MG63 (cell line): ENCODE results near the gene FBN2. TPM values are rescaled to one million over a fixed set of nuclear protein-coding genes. Genes with fewer than 3 reads are reported as not detected.

Experiments
- DNase-seq: peaks from one replicate; pipeline ENCODE4 v3.0.0-alpha.2; 2020
- H3K27me3 ChIP-seq: fragments of 250-450 bp; sonication (Bioruptor Pico); 2 replicates; pipeline ENCODE4 v1.5.1; 2020; ENCODE audit warnings: mild to moderate bottlenecking, moderate library complexity
- H3K36me3 ChIP-seq: fragments of 250-450 bp; sonication (Bioruptor Pico); 2 replicates; pipeline ENCODE4 v1.5.1; 2020; ENCODE audit warnings: mild to moderate bottlenecking, moderate library complexity
- H3K4me3 ChIP-seq: fragments of 250-450 bp; sonication (Bioruptor Pico); 2 replicates; pipeline ENCODE4 v1.5.1; 2020; ENCODE audit warnings: mild to moderate bottlenecking, moderate library complexity
- H3K9me3 ChIP-seq: fragments of 250-450 bp; sonication (Bioruptor Pico); 2 replicates; pipeline ENCODE4 v1.5.1; 2020; ENCODE audit warnings: mild to moderate bottlenecking, moderate library complexity
- total RNA-seq: library from RNA; depleted of rRNA; stranded (reverse); fragments of >200 nt; shearing (Covaris generic); gene quantifications from 2 replicates; pipeline ENCODE4 v1.2.3, GENCODE V29; 2014; ENCODE audit warnings: low replicate concordance

FBN2 gene
- total RNA-seq, 1 experiment from 2014 or later = 8.9 TPM

DNA sequence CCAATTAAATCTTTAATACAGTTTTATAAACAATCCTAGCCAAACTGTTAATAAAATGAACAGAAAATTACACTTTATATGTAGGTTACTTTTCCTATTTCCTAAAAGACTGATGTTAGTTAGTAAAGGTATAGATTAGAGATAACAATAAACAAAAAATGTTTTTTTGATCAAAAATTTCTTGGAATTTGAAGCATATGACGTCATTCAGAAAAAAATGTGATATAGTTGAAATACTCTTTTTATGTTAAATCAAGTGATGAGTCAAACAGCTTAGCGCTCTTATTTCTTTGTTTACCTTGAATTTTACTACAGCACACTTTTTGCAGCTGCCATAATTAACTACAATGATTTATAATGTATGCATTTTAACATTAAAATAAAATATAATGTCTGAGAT, 258.7 kb downstream of the FBN2 start:
- no peaks in the 10 kb centered on the region for H3K27me3 ChIP-seq
- H3K9me3 ChIP-seq = no peaks in the 10 kb centered on the region
- no peak overlapping the region for H3K4me3 ChIP-seq
- DNase-seq = no peak
- H3K36me3 ChIP-seq = no peaks in the 10 kb centered on the region

- Histone ChIP-seq H3K36me3 (no peaks in the 10 kb centered on the region), H3K9me3 (no peaks in the 10 kb centered on the region), H3K27me3 (no peaks in the 10 kb centered on the region), H3K4me3 (no peak overlapping the region)
- DNase-seq = no peak
Measured at GRCh38 chr5:128276537-128277216, 261.4 kb downstream of the FBN2 start.

- Histone ChIP-seq H3K36me3 (no peaks in the 10 kb centered on the region), H3K9me3 (no peaks in the 10 kb centered on the region), H3K4me3 (no peak overlapping the region), H3K27me3 (no peaks in the 10 kb centered on the region)
- DNase-seq = no peak
Measured at GRCh38 chr5:128274441-128274840, 263.6 kb downstream of the FBN2 start.

GRCh38 chr5:128273736-128274135, 264.3 kb downstream of the FBN2 start:
- H3K27me3 ChIP-seq = no peaks in the 10 kb centered on the region
- H3K36me3 ChIP-seq = no peaks in the 10 kb centered on the region
- DNase-seq = no peak
- H3K9me3 ChIP-seq = no peaks in the 10 kb centered on the region
- H3K4me3 ChIP-seq = no peak overlapping the region

DNA sequence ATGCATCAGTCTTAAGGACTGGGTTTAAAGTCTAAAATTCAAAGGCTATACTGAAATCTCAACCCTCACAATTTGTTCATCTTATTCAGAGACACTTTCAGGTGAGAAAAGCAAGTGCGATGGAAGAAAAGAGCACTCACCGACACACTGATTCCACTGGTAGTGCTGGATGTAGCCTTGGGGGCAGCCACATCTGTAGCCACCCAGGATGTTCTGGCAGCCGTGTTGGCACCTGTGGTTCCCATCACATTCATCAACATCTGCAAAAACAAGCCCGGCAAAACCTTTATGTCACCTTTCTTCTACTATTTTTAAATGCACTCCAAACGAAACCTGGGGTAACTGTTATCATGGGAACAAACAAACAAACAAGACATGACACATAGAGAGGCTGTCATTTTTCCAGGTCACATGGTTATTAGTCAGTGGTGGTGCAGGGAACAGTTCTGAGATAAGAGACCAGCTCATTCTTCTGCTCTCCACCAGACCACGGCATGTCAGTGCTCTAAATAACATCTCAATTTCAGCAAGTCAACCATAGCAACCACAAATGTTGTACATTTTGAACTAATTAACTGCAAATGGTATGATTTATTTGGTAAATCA, 266.1 kb downstream of the FBN2 start:
- Histone ChIP-seq H3K9me3 (peaks cover 3% of the 10 kb centered on the region; the same call in 1 of the 2 replicates), H3K4me3 (no peak overlapping the region), H3K27me3 (no peaks in the 10 kb centered on the region), H3K36me3 (no peaks in the 10 kb centered on the region)
- peak; percentile 23 for DNase-seq

- Histone ChIP-seq H3K36me3 (no peaks in the 10 kb centered on the region), H3K4me3 (no peak overlapping the region), H3K27me3 (no peaks in the 10 kb centered on the region), H3K9me3 (peaks cover 3% of the 10 kb centered on the region; the same call in 1 of the 2 replicates)
- no peak for DNase-seq
Measured at GRCh38 chr5:128271071-128271470, 267.0 kb downstream of the FBN2 start.

GRCh38 chr5:128264564-128265360, 273.3 kb downstream of the FBN2 start:
- Histone ChIP-seq H3K4me3 (no peak overlapping the region), H3K36me3 (no peaks in the 10 kb centered on the region), H3K27me3 (no peaks in the 10 kb centered on the region), H3K9me3 (peaks cover 3% of the 10 kb centered on the region; the same call in 1 of the 2 replicates)
- no peak for DNase-seq

DNA sequence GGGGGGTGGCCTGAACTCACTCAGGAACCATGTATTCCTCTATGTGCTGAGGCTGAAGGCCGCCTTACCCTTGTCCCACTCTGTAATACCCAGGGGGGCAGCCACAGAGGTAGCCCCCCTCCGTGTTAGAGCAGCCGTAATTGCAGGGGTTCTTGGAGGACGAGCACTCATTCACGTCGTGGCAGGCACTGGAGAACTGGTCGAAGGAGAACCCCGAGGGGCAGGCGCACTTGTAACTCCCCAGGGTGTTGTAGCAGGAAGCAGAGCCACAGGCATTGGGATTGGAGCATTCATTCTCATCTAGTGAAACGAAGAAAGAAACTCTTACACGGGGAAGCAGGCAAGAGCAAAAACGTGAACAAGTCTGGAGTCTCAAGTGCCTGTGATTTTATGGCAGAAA, 274.7 kb downstream of the FBN2 start:
- DNase-seq = no peak
- no peak overlapping the region for H3K4me3 ChIP-seq

DNA sequence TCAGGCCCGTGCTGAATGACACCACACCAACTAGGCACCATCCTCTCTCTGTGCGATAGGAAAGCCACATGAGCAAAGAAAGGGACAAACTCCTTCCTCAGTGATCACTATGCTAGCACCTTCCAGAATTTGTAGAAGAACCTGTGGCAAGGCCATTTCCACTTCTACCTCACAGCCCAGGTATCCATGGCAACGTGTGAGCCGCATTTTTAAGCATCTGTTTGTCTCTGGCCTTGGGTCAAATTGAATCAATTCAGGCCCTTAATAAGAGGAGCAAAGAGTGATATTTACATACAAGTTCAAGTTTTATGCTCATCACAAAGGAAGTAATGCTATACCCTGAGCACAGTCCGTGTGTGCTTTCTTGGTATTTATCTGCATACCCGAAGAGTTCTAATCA, 275.1 kb downstream of the FBN2 start:
- no peak for DNase-seq
- no peaks in the 10 kb centered on the region for H3K36me3 ChIP-seq
- H3K9me3 ChIP-seq = peaks cover 3% of the 10 kb centered on the region; the same call in 1 of the 2 replicates
- no peaks in the 10 kb centered on the region for H3K27me3 ChIP-seq
- H3K4me3 ChIP-seq = no peak overlapping the region

More for the DNA sequence above, 274.7 kb downstream of the FBN2 start:
- no peaks in the 10 kb centered on the region for H3K36me3 ChIP-seq
- H3K9me3 ChIP-seq = peaks cover 3% of the 10 kb centered on the region; the same call in 1 of the 2 replicates
- H3K27me3 ChIP-seq = no peaks in the 10 kb centered on the region

DNA sequence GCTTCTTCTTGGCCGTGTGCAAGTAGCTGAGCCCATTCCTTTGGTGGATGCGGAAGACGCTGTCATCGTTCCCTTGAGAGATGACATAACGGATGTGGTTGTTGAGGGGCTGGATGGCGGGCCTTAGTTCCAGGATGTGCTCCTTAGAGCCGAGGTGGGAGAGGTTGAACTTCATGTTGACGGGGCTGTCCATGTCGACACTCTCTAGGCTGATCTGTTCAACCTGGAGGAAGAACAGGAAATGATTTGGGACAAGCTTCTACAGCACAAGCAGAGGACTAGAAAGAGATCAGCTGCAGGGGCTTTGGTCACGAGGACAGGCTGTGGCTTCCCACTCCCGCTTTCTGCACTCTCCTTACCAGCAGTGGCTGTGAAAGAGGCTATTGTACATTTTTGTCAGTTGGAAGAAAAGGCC, 278.4 kb downstream of the FBN2 start:
- no peaks in the 10 kb centered on the region for H3K36me3 ChIP-seq
- no peak overlapping the region for H3K4me3 ChIP-seq
- no peak for DNase-seq
- peaks cover 2% of the 10 kb centered on the region for H3K9me3 ChIP-seq
- no peaks in the 10 kb centered on the region for H3K27me3 ChIP-seq

GRCh38 chr5:128258372-128258771, 279.7 kb downstream of the FBN2 start:
- no peaks in the 10 kb centered on the region for H3K36me3 ChIP-seq
- H3K27me3 ChIP-seq = no peaks in the 10 kb centered on the region
- no peak overlapping the region for H3K4me3 ChIP-seq
- H3K9me3 ChIP-seq = peaks cover 5% of the 10 kb centered on the region
- DNase-seq = no peak

GRCh38 chr5:128257076-128257475, 281.0 kb downstream of the FBN2 start:
- Histone ChIP-seq H3K4me3 (no peak overlapping the region), H3K27me3 (no peaks in the 10 kb centered on the region), H3K9me3 (peaks cover 5% of the 10 kb centered on the region), H3K36me3 (no peaks in the 10 kb centered on the region)
- no peak for DNase-seq

DNA sequence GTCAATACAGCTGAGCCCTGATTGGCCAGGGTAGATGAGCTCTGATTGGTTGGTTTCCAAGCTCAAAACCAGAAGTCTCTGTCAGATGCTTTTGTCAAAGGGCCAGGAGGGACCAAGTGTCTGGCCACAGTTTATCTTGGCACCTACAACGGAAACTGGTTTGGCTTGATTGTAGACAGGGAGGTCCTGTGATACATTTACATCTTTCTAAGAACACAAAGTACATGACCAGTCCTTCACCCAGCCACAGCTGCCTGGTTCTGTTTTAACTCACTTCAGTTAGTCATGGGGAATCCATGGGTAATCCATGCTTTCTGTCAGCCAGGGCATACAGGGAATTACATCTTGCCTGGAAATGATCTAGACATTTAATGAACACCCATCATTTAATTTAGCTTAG, 283.3 kb downstream of the FBN2 start:
- DNase-seq = no peak
- no peaks in the 10 kb centered on the region for H3K27me3 ChIP-seq

GRCh38 chr5:128253880-128254279, 284.2 kb downstream of the FBN2 start:
- DNase-seq = no peak
- Histone ChIP-seq H3K9me3 (peaks cover 5% of the 10 kb centered on the region), H3K36me3 (no peaks in the 10 kb centered on the region), H3K27me3 (no peaks in the 10 kb centered on the region), H3K4me3 (no peak overlapping the region)

More for the DNA sequence above, 283.3 kb downstream of the FBN2 start:
- no peaks in the 10 kb centered on the region for H3K36me3 ChIP-seq
- H3K4me3 ChIP-seq = no peak overlapping the region
- peaks cover 5% of the 10 kb centered on the region for H3K9me3 ChIP-seq

GRCh38 chr5:128253161-128253560, 284.9 kb downstream of the FBN2 start:
- no peak overlapping the region for H3K4me3 ChIP-seq
- peaks cover 5% of the 10 kb centered on the region for H3K9me3 ChIP-seq

GRCh38 chr5:128252756-128253155, 285.3 kb downstream of the FBN2 start:
- DNase-seq = peak; percentile 22
- no peaks in the 10 kb centered on the region for H3K27me3 ChIP-seq
- H3K9me3 ChIP-seq = peaks cover 5% of the 10 kb centered on the region
- no peaks in the 10 kb centered on the region for H3K36me3 ChIP-seq
- no peak overlapping the region for H3K4me3 ChIP-seq

More at GRCh38 chr5:128253161-128253560, 284.9 kb downstream of the FBN2 start:
- no peaks in the 10 kb centered on the region for H3K27me3 ChIP-seq
- no peaks in the 10 kb centered on the region for H3K36me3 ChIP-seq
- no peak for DNase-seq

GRCh38 chr5:128252196-128252595, 285.8 kb downstream of the FBN2 start:
- H3K27me3 ChIP-seq = no peaks in the 10 kb centered on the region
- H3K36me3 ChIP-seq = no peaks in the 10 kb centered on the region
- DNase-seq = no peak
- peaks cover 5% of the 10 kb centered on the region for H3K9me3 ChIP-seq
- no peak overlapping the region for H3K4me3 ChIP-seq
